Mucosa of stomach (tissue), 1 donor: ENCODE measurements around the gene RPP14.
"Not testable (repeated sequence)": the region's sequence is repeated elsewhere in the genome, so short reads cannot be mapped to it uniquely, and the experiment has no call there.

Experiments used
- H3K27me3 ChIP-seq: one replicate; pipeline ENCODE4 v1.7.0; 2013; ENCODE audit warnings: mild to moderate bottlenecking, low read length; ENCODE audit not compliant: control insufficient read depth, insufficient read depth
- H3K36me3 ChIP-seq: one replicate; pipeline ENCODE4 v1.7.0; 2013; ENCODE audit warnings: low read length; ENCODE audit not compliant: control insufficient read depth, insufficient read depth
- H3K4me1 ChIP-seq: one replicate; pipeline ENCODE4 v1.7.0; 2013; ENCODE audit warnings: mild to moderate bottlenecking, low read length; ENCODE audit not compliant: control insufficient read depth, insufficient read depth
- H3K4me3 ChIP-seq: one replicate; pipeline ENCODE4 v1.7.0; 2013; ENCODE audit warnings: low read length
- H3K9ac ChIP-seq: one replicate; pipeline ENCODE4 v1.7.0; 2013; ENCODE audit warnings: mild to moderate bottlenecking, low read length, moderate library complexity
- H3K9me3 ChIP-seq: one replicate; pipeline ENCODE4 v1.7.0; 2013; ENCODE audit warnings: mild to moderate bottlenecking, low read length, moderate library complexity; ENCODE audit not compliant: control insufficient read depth
- donor health status: Pancreatic carcinoma.

RPP14 gene

DNA sequence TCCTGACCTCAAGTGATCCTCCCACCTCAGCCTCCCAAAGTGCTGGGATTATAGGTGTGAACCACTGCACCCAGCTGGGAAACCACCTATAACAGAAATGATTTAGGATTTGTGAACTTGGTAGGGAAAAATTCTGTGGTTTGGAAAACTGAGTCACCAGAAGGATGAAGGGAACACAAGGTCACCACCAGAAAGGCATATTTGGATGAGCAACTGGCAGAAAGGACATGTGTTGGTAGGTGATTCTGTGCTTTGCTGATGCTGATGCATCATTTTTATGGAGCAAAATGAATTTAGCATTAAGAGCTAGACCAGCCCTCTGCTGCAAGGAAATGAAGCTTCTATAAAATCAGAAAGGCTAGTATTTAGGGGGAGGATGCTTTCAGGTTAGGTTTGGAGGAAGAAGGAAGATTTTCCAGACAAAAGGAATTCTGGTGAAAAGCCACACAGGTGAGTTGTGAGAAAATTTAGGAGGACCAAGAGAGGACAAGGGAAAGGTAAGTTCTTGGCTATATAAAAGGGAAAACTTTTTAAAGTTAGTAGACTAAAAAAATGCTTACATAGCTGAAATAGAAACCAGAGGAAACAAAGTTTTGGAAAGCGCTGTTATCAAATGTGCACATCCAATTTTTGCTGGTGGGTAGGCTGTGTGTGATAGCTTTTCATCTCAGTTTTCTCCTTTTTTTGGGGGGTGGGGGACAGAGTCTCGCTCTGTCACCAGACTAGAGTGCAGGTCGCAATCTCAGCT, 30.3 kb downstream of the RPP14 start:
- no peaks in the 10 kb centered on the region for H3K9me3 ChIP-seq
- H3K9ac ChIP-seq, result no peak overlapping the region
- peaks cover 17% of the 10 kb centered on the region for H3K4me1 ChIP-seq
- H3K27me3 ChIP-seq, result no peaks in the 10 kb centered on the region
- H3K4me3 ChIP-seq, result no peak overlapping the region
- H3K36me3 ChIP-seq, result no peaks in the 10 kb centered on the region

DNA sequence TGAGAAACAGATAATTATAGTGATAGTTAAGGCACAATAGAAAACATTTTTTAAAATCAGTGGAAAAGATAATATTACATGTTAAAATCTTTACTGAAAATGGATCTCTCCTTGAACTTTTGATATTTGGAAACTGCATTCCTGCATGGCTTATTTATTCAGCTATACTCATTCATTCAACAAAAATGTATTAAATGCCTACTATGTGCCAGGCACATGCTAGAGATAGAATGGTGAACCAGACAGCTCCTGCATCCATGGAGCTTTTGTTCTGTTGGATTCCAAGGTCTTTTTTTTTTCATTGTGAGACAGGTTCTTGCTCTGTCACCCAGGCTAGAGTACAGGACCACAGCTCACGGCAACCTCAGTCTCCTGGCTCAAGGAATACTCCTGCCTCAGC, 31.1 kb downstream of the RPP14 start:
- peaks cover 17% of the 10 kb centered on the region for H3K4me1 ChIP-seq
- no peaks in the 10 kb centered on the region for H3K27me3 ChIP-seq
- H3K36me3 ChIP-seq, result no peaks in the 10 kb centered on the region
- no peak overlapping the region for H3K4me3 ChIP-seq
- no peak overlapping the region for H3K9ac ChIP-seq
- H3K9me3 ChIP-seq, result no peaks in the 10 kb centered on the region

DNA sequence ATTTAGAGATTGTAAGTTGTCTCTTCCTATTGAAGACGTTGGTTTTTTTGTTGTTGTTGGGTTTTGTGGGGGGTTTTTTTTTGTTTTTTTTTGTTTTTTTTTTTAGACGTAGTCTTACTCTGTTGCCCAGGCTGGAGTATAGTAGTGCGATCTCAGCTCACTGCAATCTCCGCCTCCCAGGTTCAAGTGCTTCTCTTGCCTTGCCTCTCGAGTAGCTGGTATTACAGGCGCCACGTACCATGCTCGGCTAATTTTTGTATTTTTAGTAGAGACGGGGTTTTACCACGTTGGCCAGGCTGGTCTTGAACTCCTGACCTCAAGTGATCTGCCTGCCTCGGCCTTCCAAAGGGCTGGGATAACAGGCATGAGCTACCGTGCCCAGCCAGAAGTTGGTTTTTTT, 33.1 kb downstream of the RPP14 start:
- H3K9me3 ChIP-seq, H3K4me3 ChIP-seq, H3K9ac ChIP-seq, H3K27me3 ChIP-seq, H3K4me1 ChIP-seq, H3K36me3 ChIP-seq: not testable (repeated sequence)

DNA sequence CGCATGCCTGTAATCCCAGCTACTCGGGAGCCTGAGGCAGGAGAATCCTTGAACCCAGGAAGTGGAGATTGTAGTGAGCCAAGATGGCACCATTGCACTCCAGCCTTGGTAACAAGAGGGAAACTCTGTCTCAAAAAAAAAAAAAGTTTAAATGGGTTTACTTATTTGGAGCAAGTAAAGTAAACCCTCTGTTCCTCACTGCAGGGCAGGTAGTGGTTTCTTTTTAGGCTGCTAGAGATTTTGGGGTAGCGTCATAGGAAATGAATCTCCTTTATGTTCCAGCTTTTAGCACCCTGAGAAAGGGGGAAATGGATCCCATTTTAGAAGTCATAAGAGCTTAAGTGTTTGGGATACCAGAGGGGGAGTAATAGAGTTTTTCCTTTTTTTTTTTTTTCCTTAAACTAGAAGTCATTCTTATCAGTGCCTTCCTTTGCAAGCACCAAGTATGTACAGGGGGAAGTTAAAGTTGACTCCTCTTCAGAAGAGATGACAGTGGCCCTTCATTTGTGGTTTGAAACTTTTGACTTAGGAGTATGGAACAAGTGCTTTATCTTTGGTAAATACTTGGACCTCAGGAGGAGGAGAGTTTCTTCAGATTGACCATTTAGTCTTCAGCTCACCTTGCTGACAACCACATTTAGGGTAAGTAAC, 34.7 kb downstream of the RPP14 start:
- H3K9ac ChIP-seq, result no peak overlapping the region
- H3K27me3 ChIP-seq, result no peaks in the 10 kb centered on the region
- no peaks in the 10 kb centered on the region for H3K36me3 ChIP-seq
- no peaks in the 10 kb centered on the region for H3K9me3 ChIP-seq
- peaks cover 3% of the 10 kb centered on the region for H3K4me1 ChIP-seq
- H3K4me3 ChIP-seq, result no peak overlapping the region

DNA sequence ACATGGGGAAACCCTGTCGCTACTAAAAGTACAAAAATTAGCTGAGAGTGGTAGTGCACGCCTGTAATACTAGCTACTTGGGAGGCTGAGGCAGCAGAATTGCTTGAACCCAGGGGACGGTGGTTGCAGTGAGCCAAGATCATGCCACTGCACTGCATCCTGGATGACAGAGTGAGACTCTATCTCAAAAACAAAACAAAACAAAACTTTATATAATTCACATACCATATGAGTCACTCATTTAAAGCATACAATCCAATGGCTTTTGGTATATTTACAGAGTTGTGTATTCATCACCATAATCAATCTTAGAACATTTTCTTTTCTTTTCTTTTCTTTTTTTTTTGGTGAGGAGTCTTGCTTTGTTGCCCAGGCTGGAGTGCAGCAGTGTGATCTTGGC, 35.3 kb downstream of the RPP14 start:
- no peaks in the 10 kb centered on the region for H3K9me3 ChIP-seq
- no peak overlapping the region for H3K9ac ChIP-seq
- no peaks in the 10 kb centered on the region for H3K36me3 ChIP-seq
- H3K4me1 ChIP-seq, result peaks cover 3% of the 10 kb centered on the region
- H3K4me3 ChIP-seq, result no peak overlapping the region
- no peaks in the 10 kb centered on the region for H3K27me3 ChIP-seq

DNA sequence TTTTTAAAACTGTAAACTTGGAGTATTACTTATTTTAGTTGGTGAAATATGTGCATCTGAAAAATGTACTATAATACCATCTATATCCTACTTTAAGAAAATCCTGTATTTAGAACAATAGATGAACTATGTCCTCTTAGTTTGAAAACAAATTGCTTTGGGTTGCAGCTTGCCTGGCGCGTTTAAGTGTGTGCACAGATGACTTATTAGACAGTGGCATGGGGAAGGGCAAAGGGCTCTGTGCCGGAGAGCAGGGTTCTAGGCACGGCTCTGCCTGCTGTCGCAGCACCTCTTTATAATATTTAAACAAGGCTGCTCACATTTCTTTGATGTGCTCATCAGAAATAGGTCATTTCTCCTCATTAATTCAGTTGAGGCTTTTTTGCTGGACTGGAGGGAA, 36.6 kb downstream of the RPP14 start:
- H3K36me3 ChIP-seq, result no peaks in the 10 kb centered on the region
- no peak overlapping the region for H3K4me3 ChIP-seq
- peaks cover 3% of the 10 kb centered on the region for H3K4me1 ChIP-seq
- no peaks in the 10 kb centered on the region for H3K9me3 ChIP-seq
- H3K27me3 ChIP-seq, result no peaks in the 10 kb centered on the region
- H3K9ac ChIP-seq, result no peak overlapping the region

DNA sequence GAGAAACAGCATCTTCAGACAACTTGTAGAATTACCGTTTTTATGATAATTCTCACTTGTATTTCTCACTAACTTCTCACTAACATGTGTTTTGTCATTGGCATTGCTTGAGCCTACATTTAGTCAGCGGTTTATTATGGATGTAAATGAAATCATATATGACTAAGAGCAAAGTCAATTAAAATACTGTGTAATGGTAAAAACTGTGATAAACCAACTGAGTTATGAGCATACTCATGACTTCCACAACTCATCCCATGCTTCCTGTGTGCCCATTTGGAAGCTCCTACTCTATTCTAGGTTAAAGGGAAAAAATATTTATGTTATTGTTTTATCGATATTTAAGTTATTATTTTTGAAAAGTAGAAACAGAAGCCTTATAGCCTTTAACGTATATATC, 39.4 kb downstream of the RPP14 start:
- no peaks in the 10 kb centered on the region for H3K27me3 ChIP-seq
- H3K9ac ChIP-seq, result no peak overlapping the region
- H3K4me1 ChIP-seq, result peaks cover 3% of the 10 kb centered on the region
- no peak overlapping the region for H3K4me3 ChIP-seq
- no peaks in the 10 kb centered on the region for H3K9me3 ChIP-seq
- no peaks in the 10 kb centered on the region for H3K36me3 ChIP-seq

DNA sequence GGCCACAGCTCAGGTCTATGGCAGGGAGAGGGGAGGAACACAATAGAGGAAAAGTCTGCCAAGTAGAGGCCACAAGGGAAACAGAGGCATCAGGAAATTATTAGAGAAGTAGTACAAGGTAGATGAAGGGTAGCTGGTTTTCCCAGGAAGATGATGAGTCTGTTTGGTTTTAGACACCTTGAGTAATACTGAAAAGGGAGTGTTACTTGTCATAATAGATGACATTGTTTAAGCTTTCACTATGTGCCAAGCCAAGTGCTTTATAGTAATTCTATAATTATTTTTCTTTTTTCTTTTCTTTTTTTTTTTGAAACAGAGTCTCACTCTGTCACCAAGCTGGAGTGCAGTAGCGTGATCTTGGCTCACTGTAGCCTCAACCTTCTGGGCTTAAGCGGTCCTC, 40.3 kb downstream of the RPP14 start:
- H3K4me1 ChIP-seq, result peaks cover under 1% of the 10 kb centered on the region
- no peak overlapping the region for H3K9ac ChIP-seq
- no peaks in the 10 kb centered on the region for H3K36me3 ChIP-seq
- no peak overlapping the region for H3K4me3 ChIP-seq
- no peaks in the 10 kb centered on the region for H3K9me3 ChIP-seq
- no peaks in the 10 kb centered on the region for H3K27me3 ChIP-seq

DNA sequence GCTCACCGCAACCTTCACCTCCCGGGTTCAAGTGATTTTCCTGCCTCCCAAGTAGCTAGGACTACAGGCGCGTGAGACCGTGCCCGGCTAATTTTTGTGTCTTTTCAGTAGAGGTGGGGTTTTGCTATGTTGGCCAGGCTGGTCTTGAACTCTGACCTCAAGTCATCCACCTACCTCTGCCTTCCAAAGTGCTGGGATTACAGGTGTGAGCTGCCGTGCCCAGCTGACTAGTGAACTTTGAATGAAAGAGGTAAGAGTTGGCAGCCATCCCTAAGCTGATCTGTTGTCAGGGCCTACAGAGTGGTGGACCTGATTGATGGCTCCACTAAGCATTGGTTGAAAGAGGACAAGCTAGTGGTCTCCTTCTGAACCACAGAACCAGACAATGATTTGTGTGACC, 41.9 kb downstream of the RPP14 start:
- no peaks in the 10 kb centered on the region for H3K4me1 ChIP-seq

DNA sequence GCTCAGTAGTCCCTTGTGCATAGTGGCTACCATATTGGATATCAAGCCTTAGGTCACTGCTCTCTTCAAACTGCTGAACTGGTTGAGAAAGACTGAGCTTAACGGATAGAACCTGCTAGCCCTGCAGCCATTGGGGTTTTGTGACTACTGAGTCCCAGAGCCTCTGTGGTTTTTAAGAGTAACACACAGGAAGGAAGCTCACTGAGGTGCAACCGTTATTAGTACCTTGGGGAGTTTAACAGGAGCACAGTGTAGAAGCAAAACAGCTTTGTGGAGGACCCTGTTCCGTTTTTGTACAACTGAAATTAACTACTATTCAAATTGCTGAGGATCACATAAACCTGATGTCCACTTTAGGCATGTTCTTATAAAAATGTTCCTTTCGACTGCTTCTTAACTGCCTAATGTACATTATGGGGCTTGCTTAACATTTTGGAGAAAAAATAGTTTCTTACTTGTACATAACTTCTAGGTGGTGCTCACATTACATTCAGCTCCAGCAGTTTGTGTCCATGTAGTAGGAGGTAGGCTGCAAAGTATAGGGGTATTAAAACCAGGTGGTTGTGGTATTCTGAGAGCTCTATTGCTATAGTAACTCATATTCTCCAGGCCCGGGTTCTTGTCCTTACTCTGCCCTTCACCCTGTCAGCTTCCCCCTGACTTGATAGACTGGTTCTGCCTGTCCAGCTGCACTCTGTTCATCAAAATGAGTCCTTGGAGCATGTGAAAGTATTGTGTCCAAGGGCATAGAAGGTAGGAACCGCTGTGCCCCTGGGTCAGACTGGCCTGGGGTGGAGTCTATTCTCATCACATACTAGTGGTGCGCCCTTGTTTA, 44.0 kb downstream of the RPP14 start:
- Histone ChIP-seq H3K4me3 (no peak overlapping the region), H3K9ac (no peak overlapping the region), H3K9me3 (no peaks in the 10 kb centered on the region), H3K27me3 (no peaks in the 10 kb centered on the region), H3K4me1 (no peaks in the 10 kb centered on the region), H3K36me3 (no peaks in the 10 kb centered on the region)

More for the DNA sequence above, 41.9 kb downstream of the RPP14 start:
- Histone ChIP-seq H3K27me3 (no peaks in the 10 kb centered on the region), H3K9ac (no peak overlapping the region), H3K9me3 (no peaks in the 10 kb centered on the region), H3K36me3 (no peaks in the 10 kb centered on the region), H3K4me3 (no peak overlapping the region)

DNA sequence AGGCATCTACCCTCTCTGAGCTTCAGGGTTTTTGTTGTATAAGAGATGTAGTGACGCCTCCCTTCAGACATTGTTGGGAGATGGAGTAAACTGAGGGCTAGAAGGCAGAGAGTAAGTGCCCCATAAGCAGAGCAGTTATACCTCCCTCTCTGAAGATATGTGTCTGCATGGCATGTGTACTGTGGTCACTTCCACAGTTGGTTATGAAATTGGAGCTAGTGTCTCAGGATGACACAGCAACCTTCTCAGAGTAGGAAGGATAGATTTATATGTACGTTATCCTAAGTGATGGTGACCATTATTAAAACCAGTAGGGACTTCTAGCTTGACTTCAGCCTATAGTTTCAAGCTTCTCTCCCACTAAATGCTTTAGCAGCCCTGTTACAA, 44.6 kb downstream of the RPP14 start:
- no peaks in the 10 kb centered on the region for H3K9me3 ChIP-seq
- H3K4me1 ChIP-seq, result no peaks in the 10 kb centered on the region
- no peak overlapping the region for H3K9ac ChIP-seq
- no peaks in the 10 kb centered on the region for H3K36me3 ChIP-seq
- no peak overlapping the region for H3K4me3 ChIP-seq
- no peaks in the 10 kb centered on the region for H3K27me3 ChIP-seq

DNA sequence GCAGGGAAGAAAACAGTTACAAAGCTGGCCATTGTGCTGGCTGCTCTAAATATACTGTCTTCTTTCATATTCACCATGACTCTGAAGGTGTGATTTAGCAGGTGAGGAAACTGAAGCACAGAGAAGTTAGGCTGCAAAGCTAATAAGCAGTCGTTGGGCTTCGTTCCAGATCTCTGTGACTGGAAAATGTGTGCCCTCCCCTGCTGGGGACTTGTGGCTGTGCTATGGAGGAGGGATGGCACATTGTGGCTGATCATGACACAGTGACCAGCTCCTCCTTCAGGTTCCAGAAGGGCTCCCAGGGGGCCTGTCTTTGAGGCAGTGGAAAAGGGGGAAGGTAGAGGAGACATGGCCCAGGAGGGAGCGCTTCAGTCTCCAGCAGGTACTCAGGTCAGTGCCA, 45.9 kb downstream of the RPP14 start:
- Histone ChIP-seq H3K4me3 (no peak overlapping the region), H3K27me3 (no peaks in the 10 kb centered on the region), H3K36me3 (no peaks in the 10 kb centered on the region), H3K4me1 (no peaks in the 10 kb centered on the region), H3K9me3 (no peaks in the 10 kb centered on the region), H3K9ac (no peak overlapping the region)
